NCI-H1105 treated with DMSO at 0.1 percent for 48 hours (cell line): ENCODE measurements around the gene ABL2.
"Not testable (repeated sequence)": the region's sequence is repeated elsewhere in the genome, so short reads cannot be mapped to it uniquely, and the experiment has no call there.

Experiments
- DNase-seq: peaks from one replicate; lab custom pipeline; 2025; lab: John Stamatoyannopoulos, UW

ABL2 gene

GRCh38 chr1:179169616-179170467 is 59.6 kb downstream of the ABL2 start:
- no peak for DNase-seq

- no peak for DNase-seq
Measured at GRCh38 chr1:179168536-179168935, 60.9 kb downstream of the ABL2 start.

GRCh38 chr1:179167955-179168354 is 61.5 kb downstream of the ABL2 start:
- DNase-seq: no peak

- DNase-seq: no peak
Measured at GRCh38 chr1:179167418-179167777, 62.1 kb downstream of the ABL2 start.

- DNase-seq: no peak
Measured at GRCh38 chr1:179166663-179167417, 62.6 kb downstream of the ABL2 start.

GRCh38 chr1:179164494-179164893 is 65.0 kb downstream of the ABL2 start:
- DNase-seq: no peak

GRCh38 chr1:179156708-179157107 is 72.8 kb downstream of the ABL2 start:
- DNase-seq: no peak

GRCh38 chr1:179156026-179156425 is 73.5 kb downstream of the ABL2 start:
- DNase-seq: no peak

- no peak for DNase-seq
Measured at GRCh38 chr1:179155615-179156014, 73.9 kb downstream of the ABL2 start.

GRCh38 chr1:179154437-179154836 is 75.0 kb downstream of the ABL2 start:
- DNase-seq: no peak

GRCh38 chr1:179153217-179153616 is 76.3 kb downstream of the ABL2 start:
- no peak for DNase-seq

- DNase-seq: no peak
Measured at GRCh38 chr1:179151908-179152682, 77.4 kb downstream of the ABL2 start.

GRCh38 chr1:179146911-179147310 is 82.6 kb downstream of the ABL2 start:
- no peak for DNase-seq

GRCh38 chr1:179146476-179146875 is 83.0 kb downstream of the ABL2 start:
- DNase-seq: no peak

- no peak for DNase-seq
Measured at GRCh38 chr1:179145521-179145920, 84.0 kb downstream of the ABL2 start.

- no peak for DNase-seq
Measured at GRCh38 chr1:179144626-179145025, 84.9 kb downstream of the ABL2 start.

- no peak for DNase-seq
Measured at GRCh38 chr1:179143322-179143721, 86.2 kb downstream of the ABL2 start.

- DNase-seq: no peak
Measured at GRCh38 chr1:179142889-179143299, 86.6 kb downstream of the ABL2 start.

- DNase-seq: no peak
Measured at GRCh38 chr1:179141592-179142251, 87.8 kb downstream of the ABL2 start.

GRCh38 chr1:179138755-179139154 is 90.7 kb downstream of the ABL2 start:
- not testable (repeated sequence) for DNase-seq

GRCh38 chr1:179137617-179138255 is 91.7 kb downstream of the ABL2 start:
- DNase-seq: no peak
